Tibial nerve (tissue), 4 donors: ENCODE data around the gene LSG1. TPM values are rescaled to one million over a fixed set of nuclear protein-coding genes. Genes with fewer than 3 reads are reported as not detected.

ENCODE experiments used
- DNase-seq, 2 donors: peaks; one replicate each; pipeline ENCODE4 v3.0.0-alpha.2; 2019; ENCODE audit warnings: low spot score in 2 of 2
- H3K27ac ChIP-seq, 4 donors: fragments of 200-600 bp; sonication (generic) in 3 of 4; one replicate each; pipeline ENCODE4 v1.5.1; 2017 to 2019; ENCODE audit warnings: mild to moderate bottlenecking in 1 of 4
- H3K27me3 ChIP-seq, 2 donors: fragments of 200-600 bp; sonication (generic) in 1 of 2; one replicate each; pipeline versions ENCODE4 v1.5.1 to v1.6.0; 2017 to 2019
- H3K36me3 ChIP-seq, 3 donors: fragments of 200-600 bp; sonication (generic); one replicate each; pipeline ENCODE4 v1.5.1; 2018 to 2019
- H3K4me1 ChIP-seq, 4 donors: fragments of 200-600 bp; sonication (generic) in 3 of 4; one replicate each; pipeline ENCODE4 v1.5.1; 2017 to 2019
- H3K4me3 ChIP-seq, 4 donors: fragments of 200-600 bp; sonication (generic) in 3 of 4; one replicate each; pipeline ENCODE4 v1.5.1; 2017 to 2019; ENCODE audit warnings: mild to moderate bottlenecking in 1 of 4, moderate library complexity in 1 of 4
- H3K9me3 ChIP-seq, 4 donors: fragments of 200-600 bp; sonication (generic) in 3 of 4; one replicate each; pipeline ENCODE4 v1.5.1; 2017 to 2019
- EP300 ChIP-seq, 2 donors: sonication (generic); formaldehyde crosslinking; IDR thresholded peaks; one replicate each; pipeline ENCODE4 v1.6.1; 2017; ENCODE audit warnings: antibody characterized with exemption in 2 of 2, mild to moderate bottlenecking in 1 of 2
- POLR2A ChIP-seq, 2 donors: fragments of 450-650 bp; IDR thresholded peaks; one replicate each; pipeline ENCODE4 v1.6.1; 2017; ENCODE audit warnings: antibody characterized with exemption in 2 of 2, mild to moderate bottlenecking in 2 of 2, moderate library complexity in 2 of 2
- WGBS, 2 donors: methylation state at CpG; one replicate each; pipeline ENCODE4 v1.1.5; 2018; 5-methylcytosine and 5-hydroxymethylcytosine counted together
- total RNA-seq, 4 donors: library from RNA; depleted of rRNA; stranded (reverse); fragments of >200 nt; gene quantifications; one replicate each; pipeline ENCODE4 v1.1.0, GENCODE V29; 2016
- TF ChIP-seq, protein P1 (sequence below), 5 experiments: fragments of 200-600 bp in 3 of 5; fragments of 450-650 bp in 2 of 5; sonication (generic) in 3 of 5; IDR thresholded peaks; one replicate each; pipeline ENCODE4 v1.5.1; 2016 to 2019; ENCODE audit warnings: antibody characterized with exemption in 5 of 5, mild to moderate bottlenecking in 3 of 5, moderate library complexity in 2 of 5

Gene LSG1
- total RNA-seq, 4 donors from 2014 or later: 24.9 to 64.5 (median 39.3) TPM

GRCh38 chr3:194624956-194625355 lies 47.0 kb downstream of the LSG1 start:
- WGBS, 2 donors: 96 to 98% methylated on average over 6 of the region's 6 CpGs
- Histone ChIP-seq H3K4me3 (no peak overlapping the region), H3K27ac (no peak overlapping the region), H3K4me1 (no peaks in the 10 kb centered on the region), H3K27me3 (no peaks in the 10 kb centered on the region), H3K9me3 (no peaks in the 10 kb centered on the region), H3K36me3 (peaks cover 0 to 54% (median 0%) of the 10 kb centered on the region in 3 donors)
- TF ChIP-seq EP300 (IDR thresholded peaks at IDR 0.05): no peak
- TF ChIP-seq POLR2A (IDR thresholded peaks at IDR 0.05): no peak
- TF ChIP-seq, protein P1, sequence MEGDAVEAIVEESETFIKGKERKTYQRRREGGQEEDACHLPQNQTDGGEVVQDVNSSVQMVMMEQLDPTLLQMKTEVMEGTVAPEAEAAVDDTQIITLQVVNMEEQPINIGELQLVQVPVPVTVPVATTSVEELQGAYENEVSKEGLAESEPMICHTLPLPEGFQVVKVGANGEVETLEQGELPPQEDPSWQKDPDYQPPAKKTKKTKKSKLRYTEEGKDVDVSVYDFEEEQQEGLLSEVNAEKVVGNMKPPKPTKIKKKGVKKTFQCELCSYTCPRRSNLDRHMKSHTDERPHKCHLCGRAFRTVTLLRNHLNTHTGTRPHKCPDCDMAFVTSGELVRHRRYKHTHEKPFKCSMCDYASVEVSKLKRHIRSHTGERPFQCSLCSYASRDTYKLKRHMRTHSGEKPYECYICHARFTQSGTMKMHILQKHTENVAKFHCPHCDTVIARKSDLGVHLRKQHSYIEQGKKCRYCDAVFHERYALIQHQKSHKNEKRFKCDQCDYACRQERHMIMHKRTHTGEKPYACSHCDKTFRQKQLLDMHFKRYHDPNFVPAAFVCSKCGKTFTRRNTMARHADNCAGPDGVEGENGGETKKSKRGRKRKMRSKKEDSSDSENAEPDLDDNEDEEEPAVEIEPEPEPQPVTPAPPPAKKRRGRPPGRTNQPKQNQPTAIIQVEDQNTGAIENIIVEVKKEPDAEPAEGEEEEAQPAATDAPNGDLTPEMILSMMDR (IDR thresholded peaks at IDR 0.05): no peak
- DNase-seq: no peak

DNA sequence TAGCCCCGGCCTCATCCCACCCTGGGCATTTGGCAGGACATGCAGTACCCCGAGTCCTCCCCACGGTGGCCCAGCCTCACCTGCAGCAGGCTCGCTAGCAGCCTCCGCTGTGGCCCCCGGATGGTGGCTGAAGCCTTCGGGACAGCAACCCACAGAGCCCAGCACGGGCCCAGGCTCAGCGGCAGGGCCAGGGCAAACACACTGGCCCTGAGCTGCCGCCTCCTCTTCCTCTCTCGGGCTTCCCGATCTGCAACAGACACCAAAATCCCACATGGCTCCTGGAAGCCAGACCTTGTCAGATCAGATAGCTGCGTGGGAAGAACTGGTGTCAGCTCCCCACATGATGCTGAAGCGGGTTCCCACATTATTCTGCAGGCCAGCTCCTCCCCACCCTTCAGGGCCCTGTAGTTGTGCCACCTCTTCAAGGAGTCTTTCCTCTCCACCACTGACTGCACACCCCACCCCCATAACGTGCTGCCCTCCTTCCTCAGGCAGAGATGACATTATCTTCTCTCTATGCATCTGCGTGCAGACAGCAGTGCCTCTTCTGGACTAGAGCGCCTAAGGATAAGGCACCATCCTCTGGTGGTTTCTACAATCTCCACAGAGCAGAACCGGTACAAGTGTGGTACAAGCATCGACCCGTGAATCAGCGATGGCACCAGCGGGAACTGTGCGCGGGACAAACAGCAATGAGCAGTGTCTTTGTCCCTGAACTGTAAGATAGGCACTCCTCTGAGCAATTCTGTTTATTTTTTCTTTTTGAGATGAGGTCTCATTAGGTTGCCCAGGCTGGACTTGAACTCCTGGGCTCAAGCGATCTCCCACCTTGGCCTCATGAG lies 48.3 kb downstream of the LSG1 start:
- WGBS, 2 donors: 91 to 94% methylated on average over 25 of the region's 25 CpGs
- no peaks in the 10 kb centered on the region for H3K27me3 ChIP-seq
- no peak for DNase-seq

DNA sequence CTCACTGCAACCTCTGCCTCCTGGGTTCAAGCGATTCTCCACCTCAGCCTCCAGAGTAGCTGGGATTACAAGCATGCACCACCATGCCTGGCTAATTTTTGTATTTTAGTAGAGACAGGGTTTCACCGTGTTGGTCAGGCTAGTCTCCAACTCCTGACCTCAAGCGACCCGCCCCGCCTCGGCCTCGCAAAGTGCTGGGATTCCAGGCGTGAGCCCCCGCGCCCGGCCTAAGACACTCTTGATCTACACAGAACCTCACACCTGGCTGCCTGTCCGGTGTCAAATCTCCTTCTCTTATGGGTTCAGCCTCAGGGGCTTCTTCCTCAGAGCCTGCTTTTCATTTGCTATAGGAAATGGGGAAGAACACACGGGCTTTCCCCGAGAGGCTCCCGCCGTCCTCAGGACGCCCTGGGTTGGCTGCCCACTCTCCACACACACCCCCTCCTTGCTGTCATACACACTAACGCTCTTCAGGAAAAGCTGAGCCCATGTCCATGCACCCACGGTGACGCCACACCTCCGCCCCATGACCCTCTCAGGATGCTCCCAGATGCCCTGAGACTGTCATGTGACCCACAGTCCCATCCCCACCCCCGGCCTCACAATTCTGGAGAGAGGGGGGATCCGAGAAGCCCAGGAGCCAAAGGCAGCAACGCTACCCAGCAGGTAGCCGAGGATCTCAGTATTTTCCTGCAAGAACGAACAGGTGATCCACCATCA lies 49.2 kb downstream of the LSG1 start:
- peaks cover 0 to 46% (median 0%) of the 10 kb centered on the region in 3 donors for H3K36me3 ChIP-seq
- TF ChIP-seq, protein P1 (IDR thresholded peaks at IDR 0.05): no peak
- TF ChIP-seq POLR2A (IDR thresholded peaks at IDR 0.05) (no peak), EP300 (IDR thresholded peaks at IDR 0.05) (no peak)
- no peaks in the 10 kb centered on the region for H3K27me3 ChIP-seq
- no peaks in the 10 kb centered on the region for H3K9me3 ChIP-seq
- H3K4me1 ChIP-seq: no peaks in the 10 kb centered on the region
- DNase-seq: no peak
- H3K4me3 ChIP-seq: no peak overlapping the region
- no peak overlapping the region for H3K27ac ChIP-seq
- 85 to 89% methylated on average over 23 to 26 of the region's 26 CpGs for WGBS, 2 donors

More for the DNA sequence above, 48.3 kb downstream of the LSG1 start:
- H3K4me1 ChIP-seq: no peaks in the 10 kb centered on the region
- H3K27ac ChIP-seq: no peak overlapping the region
- TF ChIP-seq POLR2A (IDR thresholded peaks at IDR 0.05) (no peak), EP300 (IDR thresholded peaks at IDR 0.05) (no peak)
- TF ChIP-seq, protein P1 (IDR thresholded peaks at IDR 0.05): no peak
- H3K4me3 ChIP-seq: no peak overlapping the region
- peaks cover 0 to 54% (median 0%) of the 10 kb centered on the region in 3 donors for H3K36me3 ChIP-seq
- H3K9me3 ChIP-seq: no peaks in the 10 kb centered on the region

GRCh38 chr3:194621947-194622346 lies 50.0 kb downstream of the LSG1 start:
- WGBS, 2 donors: 84 to 90% methylated on average over 14 of the region's 14 CpGs
- Histone ChIP-seq H3K27ac (no peak overlapping the region), H3K4me1 (no peaks in the 10 kb centered on the region), H3K9me3 (no peaks in the 10 kb centered on the region), H3K27me3 (no peaks in the 10 kb centered on the region), H3K36me3 (peaks cover 0 to 44% (median 0%) of the 10 kb centered on the region in 3 donors), H3K4me3 (no peak overlapping the region)
- no peak for TF ChIP-seq EP300 (IDR thresholded peaks at IDR 0.05)
- TF ChIP-seq, protein P1 (IDR thresholded peaks at IDR 0.05): no peak
- DNase-seq: no peak

GRCh38 chr3:194620196-194620595 lies 51.8 kb downstream of the LSG1 start:
- Histone ChIP-seq H3K4me1 (no peaks in the 10 kb centered on the region), H3K27me3 (no peaks in the 10 kb centered on the region), H3K27ac (no peak overlapping the region), H3K9me3 (no peaks in the 10 kb centered on the region), H3K4me3 (no peak overlapping the region), H3K36me3 (peaks cover 0 to 45% (median 0%) of the 10 kb centered on the region in 3 donors)
- 82 to 86% methylated on average over 7 of the region's 7 CpGs for WGBS, 2 donors
- TF ChIP-seq POLR2A (IDR thresholded peaks at IDR 0.05) (no peak), EP300 (IDR thresholded peaks at IDR 0.05) (no peak)
- TF ChIP-seq, protein P1 (IDR thresholded peaks at IDR 0.05): no peak
- DNase-seq: no peak
